Right lobe of liver (tissue), 4 donors: ENCODE results near the gene AGO1.

ENCODE experiments used
- CTCF ChIP-seq, 4 donors: fragments of 200-600 bp in 3 of 4; fragments of 450-650 bp in 1 of 4; IDR thresholded peaks; one replicate each; pipeline versions ENCODE4 v1.5.1 to v1.8.0; 2016 to 2022; ENCODE audit warnings: antibody characterized with exemption in 4 of 4, mild to moderate bottlenecking in 2 of 4
- POLR2A ChIP-seq: fragments of 450-650 bp; IDR thresholded peaks from one replicate; pipeline ENCODE4 v1.6.1; 2017; ENCODE audit warnings: antibody characterized with exemption, mild to moderate bottlenecking
- donor health status: DM: no; HTN: no; CAD: no.
- donor health status: DM: no; HTN: no; CAD: no.
- donor health status: DM: no; HTN: yes; CAD: no.

- TF ChIP-seq CTCF (IDR thresholded peaks at IDR 0.05) = no peak
- TF ChIP-seq POLR2A = no peak
Observed at GRCh38 chr1:35968396-35968795, 85.4 kb downstream of the AGO1 start.
